T-helper 1 cell treated with Interleukin-12 subunit alpha and Interleukin-12 subunit beta and Interleukin-4 antibody, amounts not matched to agents 30 ng/mL and 1 ng/mL, for 36 hours (primary cell): Measurements from ENCODE around the gene TTLL5. TPM values are rescaled to one million over a fixed set of nuclear protein-coding genes. Genes with fewer than 3 reads are reported as not detected.
"Not testable (repeated sequence)": the region's sequence is repeated elsewhere in the genome, so short reads cannot be mapped to it uniquely, and the experiment has no call there.

Experiments
- intact Hi-C: fragments of 100-400 bp; cut with micrococcal nuclease; formaldehyde crosslinking; loops from one replicate; pipeline ENCODE4 v1.15.1; 2024
- total RNA-seq: library from RNA; stranded (reverse); gene quantifications from 2 replicates; pipeline ENCODE4 v1.2.3, GENCODE V29; 2022

Gene TTLL5
- total RNA-seq, 1 donor from 2014 or later, result 31.7 TPM

DNA sequence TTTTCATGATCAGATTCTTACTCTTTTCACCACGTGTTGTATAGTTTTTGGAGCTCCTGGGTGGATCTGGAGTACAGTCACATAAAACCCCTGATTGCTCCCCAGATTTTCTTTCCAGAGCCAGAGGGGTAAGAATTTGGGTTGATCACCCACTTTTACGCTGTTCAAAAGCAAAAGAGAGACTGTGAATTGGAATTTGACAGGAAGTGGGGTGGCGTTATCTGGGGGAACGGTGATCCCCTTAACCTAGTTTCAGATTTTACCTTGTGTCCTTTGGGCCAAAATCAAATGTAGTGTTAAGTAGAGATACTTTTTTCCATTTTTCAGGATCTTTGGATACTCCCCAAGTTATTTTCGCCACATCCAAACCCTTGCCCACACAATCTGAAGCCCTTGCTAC lies 245.2 kb downstream of the TTLL5 start:
- intact Hi-C loops, result loop anchor here (1.0 to 10.0 kb wide), 3 partner anchors 76 to 479 kb away; no protein-coding TSS in a partner anchor

DNA sequence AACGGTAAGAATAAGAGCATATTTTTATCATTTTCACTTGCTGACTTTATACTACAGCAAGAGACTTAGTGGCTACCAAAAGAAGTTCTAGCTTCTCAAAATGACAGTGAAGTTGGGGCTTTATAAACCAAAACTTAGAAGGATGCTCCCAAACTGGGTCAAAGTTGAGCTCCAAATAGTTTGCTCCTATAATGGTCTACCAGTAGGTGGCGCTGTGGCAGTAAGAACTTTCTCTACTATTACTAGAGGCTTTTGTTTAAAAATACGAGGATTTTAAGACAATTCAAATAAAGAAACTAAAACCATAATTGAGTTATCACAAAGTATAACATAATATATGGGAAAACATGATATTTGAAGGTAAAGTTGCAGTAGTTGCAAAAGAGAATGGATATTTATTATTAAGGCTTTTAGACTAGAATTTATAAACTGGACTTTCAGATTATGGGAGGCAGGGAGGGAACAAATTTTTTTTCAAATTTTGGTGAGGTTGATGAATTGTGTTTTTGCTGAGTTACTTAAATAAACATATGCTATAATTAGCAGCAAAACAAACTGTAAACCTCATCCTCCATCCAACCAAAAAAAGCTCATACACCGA lies 245.7 kb downstream of the TTLL5 start:
- intact Hi-C loops, result loop anchor here (1.0 to 10.0 kb wide), 4 partner anchors 9 to 478 kb away; no protein-coding TSS in a partner anchor

DNA sequence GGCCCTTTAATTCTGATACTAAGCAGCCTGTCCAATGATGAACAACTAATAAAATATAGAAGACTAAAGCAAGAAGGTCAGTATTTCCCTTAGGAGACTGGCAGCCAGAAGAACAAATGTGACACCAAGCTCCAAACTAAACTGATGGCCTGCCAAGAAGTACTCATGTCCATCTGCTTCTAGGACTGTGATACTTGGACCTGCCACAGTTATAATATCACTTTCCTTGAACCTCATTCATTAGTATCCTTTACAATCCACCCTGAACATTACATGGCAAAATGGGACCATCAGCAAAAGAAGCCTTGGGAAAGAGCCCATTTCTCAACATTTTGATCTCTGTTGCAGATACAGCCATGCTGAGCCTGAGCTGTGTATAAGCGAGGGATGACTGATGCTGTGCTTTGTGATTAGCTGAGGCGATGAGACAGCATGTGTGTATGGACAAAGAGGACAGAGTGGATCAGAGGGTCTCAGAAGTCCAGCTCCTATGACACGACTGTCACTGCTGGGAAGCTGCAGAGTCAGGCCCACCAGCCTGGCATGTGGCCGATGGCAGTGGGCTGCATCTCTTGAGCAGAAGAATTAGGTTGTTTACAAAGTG lies 246.8 kb downstream of the TTLL5 start:
- intact Hi-C loops, result loop anchor here (1.0 to 10.0 kb wide), 2 partner anchors 11 to 477 kb away; no protein-coding TSS in a partner anchor

DNA sequence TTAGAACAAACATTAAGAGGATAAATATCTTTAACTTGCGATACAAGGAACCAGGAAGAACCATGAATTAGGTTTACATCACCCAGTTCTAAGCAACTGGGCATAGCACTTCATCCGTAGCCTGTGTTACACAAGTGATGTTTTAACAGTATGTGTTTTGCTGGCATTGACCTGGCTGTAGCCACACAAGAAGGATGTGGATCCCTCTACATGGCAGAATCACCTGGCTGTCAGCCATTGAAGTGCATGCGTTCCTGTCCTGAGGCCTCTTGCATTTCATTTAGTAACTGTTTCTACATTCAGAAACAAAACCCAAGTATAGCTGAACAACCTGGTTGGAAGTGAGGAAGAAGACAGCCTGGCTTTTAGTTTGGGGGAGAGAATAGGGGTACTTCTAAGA lies 248.6 kb downstream of the TTLL5 start:
- intact Hi-C loops, result loop anchor here (10.0 kb wide), 1 partner anchor 475 kb away; no protein-coding TSS in a partner anchor

DNA sequence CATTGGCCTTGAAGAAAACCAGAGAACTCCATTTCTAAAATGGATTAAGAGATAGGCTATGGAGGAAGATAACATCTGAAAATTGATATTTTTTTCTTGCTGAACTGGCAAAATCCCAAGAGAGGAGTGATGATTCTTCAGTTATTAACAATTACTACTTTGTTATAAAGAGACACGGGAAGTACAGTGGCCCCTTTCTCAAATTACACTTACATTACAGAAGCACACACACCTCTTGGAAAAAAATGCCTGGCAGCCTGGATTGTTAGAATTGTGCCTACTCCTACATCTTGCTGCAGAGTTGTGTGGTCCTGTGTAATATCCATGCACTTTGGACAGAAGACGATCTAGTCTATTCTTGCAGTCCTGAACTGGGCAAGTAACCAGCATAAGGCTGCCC lies 249.0 kb downstream of the TTLL5 start:
- intact Hi-C loops, result no loop called here

DNA sequence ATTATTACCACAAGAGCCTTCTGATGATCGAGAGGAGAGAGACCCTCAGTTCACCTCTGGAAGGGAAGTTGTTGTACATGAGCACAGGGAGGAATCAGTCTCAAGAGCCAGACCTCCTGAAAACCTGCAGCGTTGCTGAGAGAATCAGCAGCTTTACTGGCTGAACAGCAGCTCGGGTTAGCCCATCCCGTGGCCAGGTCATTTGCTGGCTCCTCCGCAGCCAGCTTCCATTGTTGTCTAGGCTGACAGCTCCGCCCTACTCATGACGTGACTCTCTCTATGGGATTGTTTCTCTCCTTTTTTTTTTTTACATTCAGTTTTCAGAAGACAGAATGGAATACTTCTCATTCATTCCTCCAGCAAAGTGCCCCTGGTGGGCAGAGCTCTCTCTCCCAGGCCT lies 250.8 kb downstream of the TTLL5 start:
- intact Hi-C loops, result no loop called here

DNA sequence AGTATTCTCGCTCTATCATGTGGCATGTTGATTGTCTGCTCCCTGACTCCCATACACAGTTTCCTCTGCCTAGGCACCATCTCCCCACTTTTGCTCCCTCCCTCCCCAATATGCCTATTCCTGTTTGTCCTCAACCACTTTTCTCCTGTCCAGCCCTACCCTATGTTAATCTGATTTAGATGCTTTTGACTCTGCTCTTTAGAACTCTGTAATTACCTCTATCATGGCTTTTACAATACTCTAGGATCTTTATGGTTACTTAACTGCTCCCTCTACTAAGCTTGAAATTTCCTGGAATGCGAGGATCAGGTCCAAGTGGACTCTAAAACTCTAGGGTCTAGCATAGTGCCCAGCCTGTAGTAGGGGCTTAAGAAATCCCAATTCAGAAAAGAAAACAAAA lies 252.1 kb downstream of the TTLL5 start:
- intact Hi-C loops, result no loop called here

DNA sequence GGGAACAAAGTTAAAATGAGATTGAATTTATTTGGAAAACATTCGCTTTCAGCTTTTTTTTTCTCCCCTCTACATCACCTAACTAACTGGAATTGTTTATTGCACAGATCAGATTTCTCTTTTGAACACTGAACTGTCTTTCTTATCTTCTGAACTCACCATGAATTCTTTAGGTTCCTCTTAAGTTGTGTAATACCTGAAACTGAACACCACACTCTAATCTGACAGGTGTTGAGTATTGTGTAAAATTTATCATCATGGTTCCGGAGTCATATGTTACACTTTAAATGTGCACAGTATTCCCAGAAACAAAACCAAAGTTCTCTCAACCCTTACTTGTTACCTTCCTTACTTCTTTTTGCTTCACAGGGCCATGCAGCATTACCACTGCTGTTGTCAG lies 254.0 kb downstream of the TTLL5 start:
- intact Hi-C loops, result no loop called here

DNA sequence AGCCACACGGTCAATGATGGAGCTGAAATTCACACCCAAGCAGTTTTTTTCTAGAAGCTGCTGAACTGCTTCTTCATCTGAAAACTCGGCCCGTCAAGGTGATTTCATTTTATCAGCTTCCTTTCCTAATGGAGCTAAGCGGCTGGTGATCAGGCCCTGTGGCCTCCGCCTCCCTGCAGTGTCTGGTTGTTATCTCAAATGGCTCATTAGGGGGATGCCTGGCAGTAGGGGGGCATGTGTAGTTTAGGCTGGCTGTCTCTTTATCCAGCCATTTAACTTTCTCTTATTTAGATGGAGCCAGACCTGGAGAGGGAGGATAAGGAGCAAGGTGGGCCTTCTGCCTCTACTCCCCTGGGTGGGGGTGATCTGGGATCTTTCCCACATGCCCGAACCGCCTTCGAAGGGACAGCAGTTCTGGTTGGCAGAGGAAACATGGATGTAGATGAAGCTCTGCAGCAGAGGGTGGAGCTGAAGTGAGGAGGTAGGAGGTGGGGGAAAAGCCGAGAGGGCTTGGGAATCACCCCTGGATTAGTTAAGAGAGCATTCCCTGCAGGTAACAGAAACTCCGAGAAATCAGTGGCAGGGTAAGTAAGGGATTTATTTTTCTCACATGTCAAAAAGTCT lies 256.4 kb downstream of the TTLL5 start:
- intact Hi-C loops, result no loop called here

DNA sequence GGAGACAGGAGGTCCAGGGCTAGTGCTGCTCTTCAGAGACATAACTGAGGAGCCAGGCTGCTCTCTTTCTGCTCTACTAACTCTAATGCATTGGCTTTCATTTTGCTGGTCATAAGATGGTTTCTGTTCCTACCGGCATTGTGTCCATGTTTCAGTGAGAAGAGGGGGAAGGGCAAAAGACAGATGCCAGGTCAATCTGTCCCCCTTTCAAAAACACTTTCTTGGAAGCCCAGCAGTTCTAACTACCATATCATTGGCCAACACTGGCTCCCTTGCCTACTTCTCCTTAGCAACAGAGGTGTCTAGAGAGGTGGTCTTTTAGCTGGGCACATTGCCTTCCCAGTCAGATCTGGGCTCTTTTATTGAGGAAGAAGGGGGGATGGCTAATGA lies 256.9 kb downstream of the TTLL5 start:
- intact Hi-C loops, result no loop called here

DNA sequence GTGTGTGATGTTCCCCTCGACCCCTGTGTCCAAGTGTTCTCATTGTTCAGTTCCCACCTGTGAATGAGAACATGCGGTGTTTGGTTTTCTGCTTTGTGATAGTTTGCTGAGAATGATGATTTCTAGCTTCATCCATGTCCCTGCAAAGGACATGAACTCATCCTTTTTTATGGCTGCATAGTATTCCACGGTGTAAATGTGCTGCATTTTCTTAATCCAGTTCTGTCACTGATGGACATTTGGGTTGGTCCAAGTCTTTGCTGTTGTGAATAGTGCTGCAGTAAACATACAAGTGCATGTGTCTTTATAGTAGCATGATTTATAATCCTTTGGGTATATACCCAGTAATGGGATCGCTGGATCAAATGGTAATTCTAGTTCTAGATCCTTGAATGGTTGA lies 259.4 kb downstream of the TTLL5 start:
- intact Hi-C loops, result not testable (repeated sequence)

DNA sequence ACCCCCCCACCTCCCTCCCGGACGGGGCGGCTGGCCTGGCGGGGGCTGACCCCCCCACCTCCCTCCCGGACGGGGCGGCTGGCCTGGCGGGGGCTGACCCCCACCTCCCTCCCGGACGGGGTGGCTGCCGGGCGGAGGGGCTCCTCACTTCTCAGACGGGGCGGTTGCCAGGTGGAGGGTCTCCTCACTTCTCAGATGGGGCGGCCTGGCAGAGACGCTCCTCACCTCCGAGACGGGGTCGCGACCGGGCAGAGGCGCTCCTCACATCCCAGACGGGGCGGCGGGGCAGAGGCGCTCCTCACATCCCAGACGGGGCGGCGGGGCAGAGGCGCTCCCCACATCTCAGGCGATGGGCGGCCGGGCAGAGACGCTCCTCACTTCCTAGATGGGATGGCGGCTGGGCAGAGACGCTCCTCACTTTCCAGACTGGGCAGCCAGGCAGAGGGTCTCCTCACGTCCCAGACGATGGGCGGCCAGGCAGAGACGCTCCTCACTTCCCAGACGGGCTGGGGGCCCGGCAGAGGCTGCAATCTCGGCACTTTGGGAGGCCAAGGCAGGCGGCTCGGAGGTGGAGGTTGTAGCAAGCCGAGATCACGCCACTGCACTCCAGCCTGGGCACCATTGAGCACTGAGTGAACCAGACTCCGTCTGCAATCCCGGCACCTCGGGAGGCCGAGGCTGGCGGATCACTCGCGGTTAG lies 264.2 kb downstream of the TTLL5 start:
- intact Hi-C loops, result not testable (repeated sequence)

DNA sequence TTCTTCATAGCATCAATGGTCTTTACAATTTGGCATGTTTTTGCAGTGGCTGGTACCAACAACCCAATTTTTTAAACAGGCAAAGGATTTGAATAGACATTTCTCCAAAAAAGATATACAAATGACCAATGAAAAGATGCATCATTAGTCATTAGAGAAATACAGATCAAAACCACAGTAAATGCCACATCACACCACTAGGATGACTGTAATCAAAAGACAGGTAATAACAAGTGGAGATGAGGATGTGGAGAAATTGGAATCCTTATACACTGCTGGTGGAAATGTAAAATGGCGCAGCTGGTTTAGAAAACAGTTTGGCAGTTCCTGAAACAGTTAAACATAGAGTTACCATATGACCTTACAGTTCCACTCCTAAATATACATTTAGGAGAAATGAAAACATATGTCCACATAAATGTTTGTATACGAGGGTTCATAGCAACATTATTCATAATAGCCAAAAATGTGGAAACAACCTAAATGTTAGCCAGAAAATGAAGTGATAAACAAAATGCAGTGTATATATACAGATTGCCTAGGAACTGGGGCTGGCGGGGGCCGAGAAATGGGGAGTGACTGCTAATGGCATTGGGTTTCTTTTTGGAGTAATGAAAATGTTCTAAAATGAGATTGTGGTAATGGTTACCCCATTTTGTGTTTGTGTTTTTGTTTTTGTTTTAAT lies 265.5 kb downstream of the TTLL5 start:
- intact Hi-C loops, result no loop called here

DNA sequence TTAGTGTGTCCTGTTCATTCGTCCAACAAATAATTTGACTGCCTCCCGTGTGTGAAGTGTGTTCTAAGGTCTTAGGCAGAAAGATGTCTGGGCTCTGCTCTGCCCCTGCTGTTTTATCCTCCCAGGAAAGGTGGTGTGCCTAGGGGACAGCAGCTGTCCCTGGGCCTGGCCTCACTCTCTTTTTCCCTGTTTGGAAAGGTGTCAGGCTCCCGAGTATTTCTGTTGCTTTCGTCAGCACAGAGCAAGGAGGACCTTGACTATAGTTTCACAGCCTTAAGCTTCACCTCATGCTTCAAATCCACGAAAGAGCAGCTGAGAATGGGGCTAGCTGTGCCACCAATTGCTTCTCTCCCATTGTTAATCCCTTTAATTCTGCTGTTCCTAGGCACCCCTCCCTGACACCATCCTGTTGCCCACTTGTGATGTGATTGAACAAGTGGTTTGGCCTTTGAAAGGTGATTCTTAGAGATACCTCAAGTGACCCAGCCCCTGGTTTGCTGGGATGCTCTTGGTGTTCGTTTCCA lies 266.6 kb downstream of the TTLL5 start:
- intact Hi-C loops, result no loop called here

DNA sequence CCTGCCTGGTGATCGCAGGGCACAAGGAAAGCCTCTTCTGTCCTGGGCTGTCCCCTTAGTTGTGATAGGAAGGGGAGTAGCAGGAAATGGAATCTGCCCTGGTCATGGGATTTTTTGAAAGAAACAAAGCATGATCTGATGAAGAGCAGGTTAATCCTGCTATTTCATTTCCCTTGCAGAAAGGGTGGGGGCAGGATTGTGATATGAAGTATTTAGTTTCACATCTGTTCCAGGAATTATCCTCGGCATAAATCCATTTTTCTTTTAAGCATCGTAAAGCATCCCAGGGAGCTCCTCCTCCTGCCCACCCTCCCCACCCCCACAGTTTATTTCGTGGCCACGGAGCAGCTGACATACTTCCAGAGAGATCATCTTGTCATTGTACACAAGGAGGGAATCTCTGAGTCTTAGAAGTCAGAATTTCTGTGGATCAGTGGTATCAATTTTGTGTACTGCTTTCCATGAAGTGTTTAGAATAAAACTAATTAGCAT lies 267.7 kb downstream of the TTLL5 start:
- intact Hi-C loops, result no loop called here

DNA sequence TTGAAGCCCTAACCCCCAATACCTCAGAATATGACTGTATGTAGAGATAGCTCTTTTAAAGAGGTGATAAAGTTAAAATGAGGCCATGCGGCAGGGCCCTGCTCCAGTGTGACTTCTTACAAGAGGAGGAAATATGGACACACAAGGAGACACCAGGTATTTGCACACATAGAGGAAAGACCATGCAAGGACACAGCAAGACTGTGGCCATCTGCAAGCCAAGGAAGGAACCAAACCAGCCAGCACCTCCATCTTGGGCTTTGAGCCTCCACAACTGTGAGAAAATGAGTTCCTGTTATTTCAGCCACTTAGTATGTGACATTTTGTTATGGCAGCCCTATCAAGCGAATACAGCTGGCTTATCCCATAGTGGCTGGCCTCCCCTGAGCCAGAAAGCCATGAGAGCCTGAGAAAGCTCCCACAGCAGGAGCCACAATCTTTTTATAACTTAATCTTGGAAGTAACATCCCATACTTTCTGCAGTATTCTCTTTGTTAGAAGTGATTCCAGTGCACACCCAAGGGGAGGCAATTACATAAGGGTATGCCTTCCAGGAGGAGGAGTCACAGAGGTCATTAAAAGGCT lies 272.8 kb downstream of the TTLL5 start:
- intact Hi-C loops, result no loop called here

DNA sequence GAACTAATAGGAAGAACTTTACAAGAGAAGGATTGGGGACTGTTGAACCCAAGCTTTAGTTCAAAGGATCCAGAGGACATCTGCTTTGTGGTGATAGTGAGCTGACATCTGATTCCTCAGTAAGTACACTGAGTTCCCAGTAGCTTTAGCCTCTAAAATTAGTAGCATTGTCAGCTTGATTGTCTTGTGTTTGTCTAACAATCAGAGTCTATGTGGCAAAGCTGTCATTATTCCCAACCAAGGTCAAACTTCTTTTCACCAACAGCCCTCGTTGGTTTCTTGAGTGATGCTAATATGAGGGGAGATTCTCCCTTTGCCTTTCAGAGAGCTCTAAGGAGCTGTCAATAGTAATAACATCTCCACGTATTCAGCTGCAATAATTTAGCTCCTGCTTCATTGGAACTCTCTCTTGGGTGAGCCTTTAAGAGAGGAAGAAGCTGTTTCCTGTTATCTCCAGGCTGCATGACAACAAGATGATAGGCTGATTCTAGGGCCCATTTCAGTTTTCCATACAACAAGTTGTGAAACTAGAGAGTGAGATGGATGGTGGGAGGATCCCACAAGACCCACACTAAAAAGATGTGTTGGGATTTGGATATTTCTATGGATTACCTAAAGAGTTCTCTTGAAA lies 274.1 kb downstream of the TTLL5 start:
- intact Hi-C loops, result no loop called here

DNA sequence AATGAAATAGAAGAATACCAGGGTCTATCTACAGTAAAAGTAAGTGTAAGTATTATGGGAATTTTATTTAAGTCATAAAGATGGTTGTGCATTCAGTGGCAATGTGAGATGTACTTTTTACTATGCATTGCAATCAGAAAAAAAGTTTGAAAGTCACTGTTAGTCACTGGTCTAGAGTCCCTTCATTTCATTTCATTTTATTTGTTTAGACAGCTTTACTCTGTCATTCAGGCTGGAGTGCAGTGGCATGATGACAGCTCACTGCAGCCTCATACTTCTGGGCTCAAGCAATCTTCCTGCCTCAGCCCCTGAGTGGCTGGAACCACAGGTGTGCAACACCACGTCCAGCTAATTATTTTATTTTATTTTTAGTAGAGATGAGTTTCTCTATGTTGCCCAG lies 278.2 kb downstream of the TTLL5 start:
- intact Hi-C loops, result no loop called here

DNA sequence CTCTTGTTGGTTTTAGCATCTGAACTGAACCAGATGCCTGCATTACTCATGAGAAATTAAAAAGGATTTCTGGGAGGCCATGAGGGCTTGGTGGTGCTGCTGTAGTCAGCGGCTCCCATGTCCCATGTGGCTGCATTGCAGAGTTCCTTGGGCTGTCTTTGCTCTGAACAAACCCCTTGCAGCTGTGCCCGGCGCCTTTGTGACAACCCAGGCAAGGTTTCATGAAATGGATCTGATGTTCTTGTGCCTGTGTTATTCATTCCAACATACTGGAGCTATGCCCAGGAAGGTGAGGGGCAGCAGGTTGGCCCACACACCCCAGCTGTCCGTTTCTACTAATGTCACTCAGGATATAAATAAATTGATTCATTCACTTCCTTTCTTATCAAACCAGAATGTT lies 280.0 kb downstream of the TTLL5 start:
- intact Hi-C loops, result no loop called here

DNA sequence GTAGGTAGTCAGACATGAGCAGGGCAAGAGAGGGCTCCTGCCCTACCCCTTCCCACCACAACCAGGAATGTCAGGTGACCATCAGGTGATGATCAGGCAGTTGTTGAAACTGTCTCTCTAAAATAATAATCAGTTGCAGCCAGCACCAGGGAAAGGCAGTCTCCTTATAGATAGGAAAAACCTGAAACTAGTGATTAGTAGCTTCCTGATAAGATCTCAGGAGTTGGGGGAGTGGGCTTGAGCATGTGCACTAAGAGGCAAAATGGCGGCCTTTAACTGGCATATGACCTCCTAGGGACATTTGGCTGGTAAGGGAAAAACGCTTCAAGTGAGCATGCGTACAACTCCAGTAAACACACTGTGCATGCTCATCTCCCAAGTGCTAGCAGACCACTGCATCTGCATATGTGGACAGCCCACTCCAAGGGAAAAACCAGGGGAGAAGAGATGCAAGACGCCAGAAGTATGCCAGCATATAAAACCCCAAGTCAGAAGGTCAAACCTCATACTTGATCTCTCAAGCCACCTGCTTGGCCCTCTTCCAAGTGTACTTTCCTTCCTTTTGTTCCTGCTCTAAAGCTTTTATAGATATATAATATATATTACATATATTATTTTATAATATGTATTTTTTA lies 283.7 kb downstream of the TTLL5 start:
- intact Hi-C loops, result no loop called here
